Activated B cell treated with CpG ODN at 0.5 μM for 24 hours (primary cell): ENCODE results near the gene SPINT2. TPM values are rescaled to one million over a fixed set of nuclear protein-coding genes. Genes with fewer than 3 reads are reported as not detected.
"Not testable (repeated sequence)": the region's sequence is repeated elsewhere in the genome, so short reads cannot be mapped to it uniquely, and the experiment has no call there.

ENCODE experiments used
- ATAC-seq: fragments of 200-7000 bp; cut with Tn5 transposase; one replicate; pipeline ENCODE4 v1.10.0; 2021; ENCODE audit warnings: low read depth, mild to moderate bottlenecking, moderate library complexity
- CTCF ChIA-PET: fragments of 350-600 bp; sonication (Branson Sonifier 250); formaldehyde crosslinking; loops from one replicate; lab custom pipeline; 2021; ENCODE audit warnings: antibody characterized with exemption; lab: Charles Lee
- POLR2A ChIA-PET: fragments of 350-600 bp; sonication (Branson Sonifier 250); formaldehyde crosslinking; loops from one replicate; lab custom pipeline; 2021; ENCODE audit warnings: antibody characterized with exemption; lab: Charles Lee
- DNase-seq: peaks from one replicate; pipeline ENCODE4 v3.0.0; 2022
- H3K27ac Mint-ChIP-seq: one replicate; pipeline ENCODE4 v1.8.0; 2020; ENCODE audit warnings: mixed read lengths
- H3K27me3 Mint-ChIP-seq: one replicate; pipeline ENCODE4 v1.8.0; 2021; ENCODE audit warnings: mixed read lengths
- H3K36me3 Mint-ChIP-seq: one replicate; pipeline ENCODE4 v1.8.0; 2021; ENCODE audit warnings: low read depth, mixed read lengths
- H3K4me1 Mint-ChIP-seq: one replicate; pipeline ENCODE4 v1.8.0; 2021; ENCODE audit warnings: mixed read lengths
- H3K4me3 Mint-ChIP-seq: one replicate; pipeline ENCODE4 v1.8.0; 2020; ENCODE audit warnings: mild to moderate bottlenecking, mixed read lengths
- H3K9me3 Mint-ChIP-seq: one replicate; pipeline ENCODE4 v1.8.0; 2020; ENCODE audit warnings: mixed read lengths
- intact Hi-C: fragments of 100-400 bp; cut with micrococcal nuclease; formaldehyde crosslinking; loops from one replicate; pipeline ENCODE4 v1.15.1; 2024
- total RNA-seq: library from RNA; stranded (reverse); gene quantifications from 2 replicates; pipeline ENCODE4 v1.2.3, GENCODE V29; 2022
- TF ChIP-seq, protein P1 (sequence below): fragments of 200-600 bp; IDR thresholded peaks from one replicate; pipeline ENCODE4 v1.8.0; 2022; ENCODE audit warnings: antibody characterized with exemption, mild to moderate bottlenecking

SPINT2 gene
- total RNA-seq, 1 donor from 2014 or later, result 73.4 TPM

DNA sequence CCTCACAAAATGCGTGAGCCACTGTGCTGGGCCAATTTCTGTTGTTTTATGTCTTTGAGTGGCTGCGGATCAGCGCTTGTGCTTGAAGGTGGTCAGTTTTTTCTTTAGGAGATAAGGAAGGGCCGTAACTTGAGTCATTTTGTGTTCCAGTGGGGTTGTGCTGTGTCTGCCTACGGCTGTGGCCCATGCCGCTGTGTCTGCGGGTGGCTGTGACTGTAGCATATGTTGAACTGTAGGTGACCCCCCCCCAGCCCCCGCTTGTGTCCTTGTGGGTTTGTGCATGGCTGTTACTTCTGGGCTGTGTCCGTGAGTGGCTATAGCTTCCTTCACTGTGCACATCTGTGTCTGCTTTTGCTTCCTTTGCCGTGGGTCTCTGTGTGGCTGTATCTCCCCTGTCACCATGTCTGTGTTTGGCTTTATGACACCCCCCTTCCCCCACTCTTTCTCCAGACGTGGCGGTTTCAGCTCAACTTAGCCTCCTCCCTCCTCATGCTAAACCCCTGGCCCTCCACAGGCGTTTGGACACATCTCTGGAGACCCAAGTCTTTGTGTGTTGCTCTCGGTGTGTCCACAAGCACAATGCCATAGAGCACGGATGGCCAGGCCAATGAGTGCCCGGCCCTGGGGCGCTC is 8.9 kb upstream of the SPINT2 start:
- DNase-seq (no peak), ATAC-seq (peak; percentile 8)
- peak overlapping the region; percentile 79 for H3K4me3 Mint-ChIP-seq
- TF ChIP-seq, protein P1, sequence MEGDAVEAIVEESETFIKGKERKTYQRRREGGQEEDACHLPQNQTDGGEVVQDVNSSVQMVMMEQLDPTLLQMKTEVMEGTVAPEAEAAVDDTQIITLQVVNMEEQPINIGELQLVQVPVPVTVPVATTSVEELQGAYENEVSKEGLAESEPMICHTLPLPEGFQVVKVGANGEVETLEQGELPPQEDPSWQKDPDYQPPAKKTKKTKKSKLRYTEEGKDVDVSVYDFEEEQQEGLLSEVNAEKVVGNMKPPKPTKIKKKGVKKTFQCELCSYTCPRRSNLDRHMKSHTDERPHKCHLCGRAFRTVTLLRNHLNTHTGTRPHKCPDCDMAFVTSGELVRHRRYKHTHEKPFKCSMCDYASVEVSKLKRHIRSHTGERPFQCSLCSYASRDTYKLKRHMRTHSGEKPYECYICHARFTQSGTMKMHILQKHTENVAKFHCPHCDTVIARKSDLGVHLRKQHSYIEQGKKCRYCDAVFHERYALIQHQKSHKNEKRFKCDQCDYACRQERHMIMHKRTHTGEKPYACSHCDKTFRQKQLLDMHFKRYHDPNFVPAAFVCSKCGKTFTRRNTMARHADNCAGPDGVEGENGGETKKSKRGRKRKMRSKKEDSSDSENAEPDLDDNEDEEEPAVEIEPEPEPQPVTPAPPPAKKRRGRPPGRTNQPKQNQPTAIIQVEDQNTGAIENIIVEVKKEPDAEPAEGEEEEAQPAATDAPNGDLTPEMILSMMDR, result no peak
- H3K27ac Mint-ChIP-seq, result peak overlapping the region; percentile 83
- intact Hi-C loops, result loop anchor here (1.0 kb wide), 2 partner anchors 12 to 357 kb away; no protein-coding TSS in a partner anchor
- CTCF ChIA-PET, result interaction anchor here (0.7 to 4.0 kb wide), 8 partner anchors 8 to 357 kb away, joined by 3 to 26 read pairs (median 5); no protein-coding TSS in a partner anchor
- no peaks in the 10 kb centered on the region for H3K36me3 Mint-ChIP-seq
- peaks cover 62% of the 10 kb centered on the region for H3K4me1 Mint-ChIP-seq
- no peaks in the 10 kb centered on the region for H3K9me3 Mint-ChIP-seq
- POLR2A ChIA-PET, result interaction anchor here (0.6 to 3.2 kb wide), 8 partner anchors 9 to 348 kb away, joined by 3 to 44 read pairs (median 5); partner anchors contain the start of genes SIPA1L3 and SPINT2
- no peaks in the 10 kb centered on the region for H3K27me3 Mint-ChIP-seq

DNA sequence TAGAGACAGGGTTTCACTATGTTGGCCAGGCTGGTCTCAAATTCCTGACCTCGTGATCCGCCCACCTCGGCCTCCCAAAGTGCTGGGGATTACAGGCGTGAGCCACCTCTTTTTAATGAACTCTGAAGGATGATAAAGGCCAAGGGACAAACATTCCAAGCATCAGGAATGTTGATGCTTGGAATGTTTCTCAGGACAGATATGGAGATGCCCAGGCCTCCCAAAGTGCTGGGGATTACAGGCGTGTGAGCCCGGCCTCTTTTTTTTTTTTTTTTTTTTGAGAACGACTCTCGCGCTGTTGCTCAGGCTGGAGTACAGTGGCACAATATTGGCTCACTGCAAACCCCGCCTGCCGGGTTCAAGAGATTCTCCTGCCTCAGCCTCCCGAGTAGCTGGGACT is 2.4 kb upstream of the SPINT2 start:
- H3K4me3 Mint-ChIP-seq, ATAC-seq, H3K36me3 Mint-ChIP-seq, H3K27ac Mint-ChIP-seq, POLR2A ChIA-PET, CTCF ChIA-PET, H3K27me3 Mint-ChIP-seq, DNase-seq, H3K9me3 Mint-ChIP-seq: not testable (repeated sequence)
- peaks cover 37% of the 10 kb centered on the region for H3K4me1 Mint-ChIP-seq
- intact Hi-C loops, result loop anchor here (5.0 kb wide), 1 partner anchor 35 kb away; no protein-coding TSS in a partner anchor

DNA sequence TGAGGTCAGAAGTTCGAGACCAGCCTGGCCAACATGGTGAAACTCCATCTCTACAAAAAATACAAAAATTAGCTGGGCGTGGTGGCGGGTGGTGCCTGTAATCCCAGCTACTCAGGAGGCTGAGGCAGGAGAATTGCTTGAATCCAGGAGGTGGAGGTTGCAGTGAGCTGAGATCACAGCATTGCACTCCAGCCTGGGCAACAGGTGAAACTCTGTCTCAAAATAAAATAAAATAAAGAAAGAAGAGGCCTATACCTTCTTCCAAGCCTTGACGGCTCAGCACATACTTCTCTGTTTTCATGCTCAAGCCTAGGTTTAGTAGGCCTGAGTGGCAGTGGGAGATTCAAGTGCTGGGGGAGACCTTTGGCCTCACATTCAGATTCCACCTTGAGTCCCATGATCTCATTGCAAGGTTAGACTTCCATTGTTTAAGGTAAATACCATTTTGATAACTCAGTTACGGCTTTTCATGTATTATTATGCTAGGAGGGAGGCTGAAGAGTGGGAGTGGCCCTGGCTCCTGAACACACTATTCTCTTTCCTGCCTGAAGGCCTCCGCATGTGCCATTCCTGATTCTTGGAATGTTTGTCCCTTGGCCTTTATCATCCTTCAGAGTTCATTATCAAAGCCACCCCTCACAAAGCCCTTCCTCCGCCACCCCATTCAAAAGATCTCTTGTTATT is 1.6 kb upstream of the SPINT2 start:
- Mint-ChIP-seq H3K4me3 (no peak overlapping the region), H3K27ac (peak overlapping the region; percentile 99), H3K36me3 (peaks cover 4% of the 10 kb centered on the region), H3K27me3 (no peaks in the 10 kb centered on the region), H3K4me1 (peaks cover 39% of the 10 kb centered on the region), H3K9me3 (no peaks in the 10 kb centered on the region)
- ChIA-PET POLR2A (interaction anchor here (3.1 to 4.0 kb wide), 3 partner anchors 7 to 111 kb away, joined by 24 to 44 read pairs (median 33); partner anchors contain the start of genes PPP1R14A and PSMD8), CTCF (no interaction called here)
- intact Hi-C loops, result loop anchor here (5.0 kb wide), 1 partner anchor 35 kb away; no protein-coding TSS in a partner anchor
- TF ChIP-seq, protein P1, result no peak
- DNase-seq (no peak), ATAC-seq (no peak)

DNA sequence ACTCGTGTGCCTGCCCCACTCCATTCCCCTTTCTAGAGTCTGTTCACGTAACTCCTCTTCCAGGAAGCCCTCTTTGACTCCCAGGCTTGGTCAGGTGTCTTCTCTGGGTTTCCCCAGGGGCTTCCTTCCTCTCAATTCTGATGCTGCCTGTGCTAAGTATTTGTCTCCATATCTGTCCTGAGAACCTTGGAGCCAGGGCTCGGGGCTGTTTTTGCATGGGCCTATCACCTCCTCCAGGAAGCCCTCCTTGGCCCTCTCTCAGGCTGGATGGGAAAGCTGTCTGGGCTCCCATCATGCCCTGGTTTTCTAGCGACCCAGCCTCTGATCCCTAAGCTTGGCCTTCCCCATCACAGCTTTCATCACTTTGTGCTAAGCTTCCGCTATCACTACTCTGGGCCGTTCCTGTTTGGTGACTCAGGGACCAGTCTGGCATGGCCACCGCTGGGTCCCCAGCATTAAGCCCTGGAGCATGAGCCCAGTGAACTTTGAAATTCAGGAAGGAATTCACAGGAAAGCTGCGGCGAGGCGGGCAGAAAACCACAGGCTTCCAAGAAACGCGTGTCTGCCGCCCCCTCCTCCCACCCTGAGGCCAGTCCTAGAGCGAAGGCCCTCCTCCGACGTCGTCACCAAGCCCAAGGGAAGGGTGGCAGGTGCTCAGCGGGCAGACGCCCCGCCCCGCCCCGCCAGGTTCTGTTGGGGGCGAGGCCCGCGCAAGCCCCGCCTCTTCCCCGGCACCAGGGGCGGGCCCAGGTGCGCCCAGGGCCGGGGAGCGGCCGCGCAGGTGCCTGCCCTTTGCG is 486 bp upstream of the SPINT2 start:
- DNase-seq, result peak; percentile 86
- TF ChIP-seq, protein P1, result no peak
- ChIA-PET POLR2A (interaction anchor here (0.5 to 4.6 kb wide), 17 partner anchors 8 to 384 kb away, joined by 3 to 44 read pairs (median 11); partner anchors contain the start of genes ACTN4, CATSPERG, KCNK6 and PPP1R14A), CTCF (interaction anchor here (1.0 to 1.1 kb wide), 2 partner anchors 11 to 20 kb away, joined by 4 read pairs; no protein-coding TSS in a partner anchor)
- H3K4me3 Mint-ChIP-seq, result peak overlapping the region; percentile 91
- H3K9me3 Mint-ChIP-seq, result no peaks in the 10 kb centered on the region
- peaks cover 43% of the 10 kb centered on the region for H3K4me1 Mint-ChIP-seq
- H3K27ac Mint-ChIP-seq, result peak overlapping the region; percentile 99
- intact Hi-C loops, result loop anchor here (1.0 to 5.0 kb wide), 5 partner anchors 11 to 110 kb away; partner anchors contain the start of genes CATSPERG and PSMD8
- ATAC-seq, result peak; percentile 89
- H3K27me3 Mint-ChIP-seq, result no peaks in the 10 kb centered on the region
- peaks cover 4% of the 10 kb centered on the region for H3K36me3 Mint-ChIP-seq
